ENCODE data around the gene ORM1. TPM values are rescaled to one million over a fixed set of nuclear protein-coding genes. Genes with fewer than 3 reads are reported as not detected.
"Not testable (repeated sequence)": the region's sequence is repeated elsewhere in the genome, so short reads cannot be mapped to it uniquely, and the experiment has no call there.

Gene ORM1
- total RNA-seq: not detected in 2 replicates

GRCh38 chr9:114322831-114323531, at the start of gene ORM1:
TSS of gene ORM1 (plus strand) at chr9:114323098. CDS start at chr9:114323134, 36 bp downstream.
- not testable (repeated sequence) for DNase-seq (ENCODE audit: extremely low read depth, low read depth, low spot score)

- no peak for DNase-seq (ENCODE audit: extremely low read depth, low read depth, low spot score)
Measured at GRCh38 chr9:114273461-114273881, 49.4 kb upstream of the ORM1 start.

GRCh38 chr9:114274217-114274616, 48.7 kb upstream of the ORM1 start:
- DNase-seq (ENCODE audit: extremely low read depth, low read depth, low spot score): no peak

- no peak for DNase-seq (ENCODE audit: extremely low read depth, low read depth, low spot score)
Measured at GRCh38 chr9:114275246-114276004, 47.5 kb upstream of the ORM1 start.

- DNase-seq (ENCODE audit: extremely low read depth, low read depth, low spot score): no peak
Measured at GRCh38 chr9:114276908-114277821, 45.7 kb upstream of the ORM1 start.

GRCh38 chr9:114278356-114278755, 44.5 kb upstream of the ORM1 start:
- no peak for DNase-seq (ENCODE audit: extremely low read depth, low read depth, low spot score)

- DNase-seq (ENCODE audit: extremely low read depth, low read depth, low spot score): no peak
Measured at GRCh38 chr9:114278881-114279570, 43.9 kb upstream of the ORM1 start.

GRCh38 chr9:114279693-114280092, 43.2 kb upstream of the ORM1 start:
- DNase-seq (ENCODE audit: extremely low read depth, low read depth, low spot score): no peak

GRCh38 chr9:114280636-114281472, 42.0 kb upstream of the ORM1 start:
- no peak for DNase-seq (ENCODE audit: extremely low read depth, low read depth, low spot score)

- no peak for DNase-seq (ENCODE audit: extremely low read depth, low read depth, low spot score)
Measured at GRCh38 chr9:114281473-114282103, 41.3 kb upstream of the ORM1 start.

- DNase-seq (ENCODE audit: extremely low read depth, low read depth, low spot score): no peak
Measured at GRCh38 chr9:114282104-114282485, 40.8 kb upstream of the ORM1 start.

- no peak for DNase-seq (ENCODE audit: extremely low read depth, low read depth, low spot score)
Measured at GRCh38 chr9:114282507-114282906, 40.4 kb upstream of the ORM1 start.

GRCh38 chr9:114282926-114283325, 40.0 kb upstream of the ORM1 start:
- no peak for DNase-seq (ENCODE audit: extremely low read depth, low read depth, low spot score)

- DNase-seq (ENCODE audit: extremely low read depth, low read depth, low spot score): no peak
Measured at GRCh38 chr9:114283551-114284111, 39.3 kb upstream of the ORM1 start.

- no peak for DNase-seq (ENCODE audit: extremely low read depth, low read depth, low spot score)
Measured at GRCh38 chr9:114284316-114285060, 38.4 kb upstream of the ORM1 start.

GRCh38 chr9:114285166-114285867, 37.6 kb upstream of the ORM1 start:
- DNase-seq (ENCODE audit: extremely low read depth, low read depth, low spot score): no peak

- DNase-seq (ENCODE audit: extremely low read depth, low read depth, low spot score): no peak
Measured at GRCh38 chr9:114286146-114286679, 36.7 kb upstream of the ORM1 start.
